Right renal cortex interstitium (tissue), 3 donors: ENCODE measurements around the gene DCAF12L1. TPM values are rescaled to one million over a fixed set of nuclear protein-coding genes. Genes with fewer than 3 reads are reported as not detected.

Source experiments
- DNase-seq, 3 donors: peaks; one replicate each; pipeline ENCODE4 v3.0.0-alpha.2; 2013; ENCODE audit warnings: low read depth in 3 of 3, low spot score in 2 of 3
- polyA plus RNA-seq, 3 donors: library from polyadenylated mRNA; unstranded; fragments of 120-200 nt; gene quantifications; one replicate each; pipeline ENCODE4 v1.2.1, GENCODE V29; 2013; ENCODE audit not compliant: insufficient read length in 3 of 3

DCAF12L1 gene
- polyA plus RNA-seq, result 1 to 10 TPM; 8.0 to 8.8 (median 8.5) TPM

GRCh38 chrX:126552313-126553022 is at the start of gene DCAF12L1:
Gene DCAF12L1 (minus strand): TSS chrX:126552814. CDS start chrX:126552608, 206 bp downstream.
- no peak for DNase-seq

GRCh38 chrX:126580877-126581276 is 28.3 kb upstream of the DCAF12L1 start:
- DNase-seq, result no peak

DNA sequence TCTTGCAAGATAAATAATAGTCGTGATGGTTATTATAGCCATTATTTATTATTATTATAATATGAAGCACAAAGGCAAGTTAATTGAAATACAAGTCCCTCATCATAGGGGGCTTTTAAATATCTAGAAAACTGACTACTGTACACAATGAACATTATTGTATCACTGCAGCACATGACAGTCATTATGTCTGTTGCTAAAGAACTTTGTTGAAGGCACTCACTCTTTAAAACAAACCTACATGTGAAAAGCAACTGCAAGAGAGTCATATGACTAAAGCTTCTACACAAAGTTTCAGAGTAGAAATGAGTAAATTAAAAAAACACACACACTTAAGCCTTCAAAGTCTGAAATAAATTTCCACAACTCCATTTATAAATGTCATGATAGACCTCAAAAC is 23.3 kb upstream of the DCAF12L1 start:
- no peak for DNase-seq

- no peak for DNase-seq
Measured at GRCh38 chrX:126557151-126557550, 4.5 kb upstream of the DCAF12L1 start.

- no peak for DNase-seq
Measured at GRCh38 chrX:126551725-126552312, 795 bp downstream of the DCAF12L1 start.

- DNase-seq, result no peak
Measured at GRCh38 chrX:126551306-126551705, 1.3 kb downstream of the DCAF12L1 start.

DNA sequence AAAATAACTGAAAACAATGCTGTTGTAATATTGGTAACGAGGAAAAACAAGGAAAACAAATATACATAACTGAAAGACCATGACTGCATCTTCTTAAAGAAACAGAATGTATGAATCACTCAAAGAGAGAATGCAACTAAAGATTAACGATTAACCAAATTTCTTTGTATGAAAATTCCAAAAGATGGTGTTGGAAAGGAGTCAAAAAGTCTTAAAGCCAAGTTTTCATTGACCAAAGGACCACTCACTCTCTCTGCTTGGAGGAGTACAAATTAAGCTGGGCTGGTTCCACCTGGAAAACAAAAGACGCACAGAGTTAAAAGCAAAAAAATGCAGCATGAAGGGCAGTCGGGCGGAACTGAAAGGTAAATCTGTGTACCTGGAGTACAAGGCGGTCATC is 1.8 kb downstream of the DCAF12L1 start:
- no peak for DNase-seq

DNA sequence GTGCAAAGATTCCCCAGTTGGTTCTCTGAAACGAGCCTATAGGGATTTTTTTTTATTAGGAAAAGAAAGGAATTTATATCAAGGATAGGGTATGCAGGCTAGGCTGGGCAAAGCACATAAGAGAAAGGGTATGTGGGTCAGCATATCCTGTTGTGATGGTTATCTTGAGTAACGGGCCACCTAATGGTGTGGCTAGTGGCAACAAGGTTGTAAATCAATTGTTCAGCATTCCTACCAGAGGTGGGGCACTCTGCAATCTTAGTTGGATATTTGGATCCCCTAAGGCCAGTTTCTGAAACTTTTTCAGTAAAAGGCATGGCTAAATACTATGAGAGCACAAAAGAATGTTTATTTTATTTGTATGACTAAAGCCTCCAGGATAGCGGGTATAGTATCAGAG is 42.7 kb downstream of the DCAF12L1 start:
- no peak for DNase-seq
